HCT116 (cell line): ENCODE results near the gene TMEM42. TPM values are rescaled to one million over a fixed set of nuclear protein-coding genes. Genes with fewer than 3 reads are reported as not detected.

Experiments used
- ATAC-seq: fragments of 200-7000 bp; cut with Tn5 transposase; 2 replicates; pipeline ENCODE4 v1.9.1; 2020; ENCODE audit warnings: mild to moderate bottlenecking, moderate library complexity
- BruUV-seq: library from RNA; stranded (reverse); fragments of 400-500 nt; replicated peaks from 2 replicates; lab custom pipeline; 2021; lab: Mats Ljungman, UMichigan
- CTCF ChIA-PET: fragments of 300-600 bp; sonication (Branson Sonifier 250); formaldehyde crosslinking; loops from one replicate; lab custom pipeline; 2021; ENCODE audit warnings: antibody characterized with exemption; lab: Charles Lee
- POLR2A ChIA-PET: fragments of 300-600, 350-600 bp; sonication (Branson Sonifier 250); formaldehyde crosslinking; loops from one replicate; lab custom pipeline; 2021; ENCODE audit warnings: antibody characterized with exemption; lab: Charles Lee
- RAD21 ChIA-PET, 2 experiments: fragments of 300-600 bp; sonication (Branson Sonifier 250); formaldehyde crosslinking; loops; one replicate each; lab custom pipeline; 2023; ENCODE audit warnings: low total read pairs in 2 of 2; ENCODE audit not compliant: uncharacterized antibody in 2 of 2, unreplicated experiment in 2 of 2, low non-redundant PET in 1 of 2; lab: Charles Lee
- DNase-seq: peaks from one replicate; pipeline ENCODE4 v3.0.0-alpha.2; 2010; ENCODE audit warnings: low read depth, low spot score
- H2AFZ ChIP-seq: fragments of 200-600 bp; shearing (Covaris generic), sonication (generic); 2 replicates; pipeline ENCODE4 v1.6.1; 2017; ENCODE audit warnings: low read depth, mixed run types, mixed read lengths, antibody characterized with exemption, low read length; ENCODE audit not compliant: poor library complexity, severe bottlenecking
- H3K27ac ChIP-seq: 2 replicates; pipeline ENCODE4 v1.5.1; 2012; ENCODE audit warnings: low read depth, low read length
- H3K27me3 ChIP-seq: fragments of 200-600 bp; sonication (generic); 2 replicates; pipeline ENCODE4 v1.6.1; 2016; ENCODE audit warnings: mixed run types, low read length, mixed read lengths; ENCODE audit not compliant: insufficient read depth
- H3K36me3 ChIP-seq, 2 experiments: fragments of 200-500 bp in 1 of 2; fragments of 200-600 bp in 1 of 2; sonication (Bioruptor generic) in 1 of 2; sonication (generic) in 1 of 2; 2 replicates each; pipeline versions ENCODE4 v1.5.1 to v1.6.1; 2014 to 2016; ENCODE audit warnings: low read length in 2 of 2, inconsistent platforms in 1 of 2, mixed read lengths in 1 of 2, mixed run types in 1 of 2; ENCODE audit not compliant: insufficient read depth in 2 of 2, control insufficient read depth in 1 of 2
- H3K4me1 ChIP-seq, 2 experiments: fragments of 200-600 bp in 1 of 2; sonication (generic) in 1 of 2; 2 replicates each; pipeline versions ENCODE4 v1.5.1 to v1.6.1; 2012 to 2017; ENCODE audit warnings: low read length in 2 of 2, inconsistent platforms in 1 of 2, mild to moderate bottlenecking in 1 of 2, mixed read lengths in 1 of 2, mixed run types in 1 of 2, moderate library complexity in 1 of 2; ENCODE audit not compliant: insufficient read depth in 2 of 2, control insufficient read depth in 1 of 2
- H3K4me2 ChIP-seq: fragments of 200-600 bp; sonication (generic); 2 replicates; pipeline ENCODE4 v1.6.1; 2017; ENCODE audit warnings: mixed run types, low read length, mixed read lengths
- H3K4me3 ChIP-seq, 2 experiments: fragments of 200-600 bp in 1 of 2; sonication (generic) in 1 of 2; replicated peaks in 1 of 2; 2 replicates each; pipeline ENCODE4 v1.5.1; 2011 to 2016; ENCODE audit warnings: low read length in 2 of 2, control low read depth in 1 of 2, low read depth in 1 of 2, mild to moderate bottlenecking in 1 of 2, mixed read lengths in 1 of 2, mixed run types in 1 of 2
- H3K79me2 ChIP-seq: fragments of 200-600 bp; sonication (generic); 2 replicates; pipeline ENCODE4 v1.6.1; 2017; ENCODE audit warnings: mild to moderate bottlenecking, mixed run types, low read length, moderate library complexity, mixed read lengths; ENCODE audit not compliant: insufficient read depth
- H3K9ac ChIP-seq: fragments of 200-600 bp; sonication (generic); 2 replicates; pipeline ENCODE4 v1.6.1; 2016; ENCODE audit warnings: low read length, mixed read lengths
- H3K9me2 ChIP-seq: fragments of 200-600 bp; sonication (generic), shearing (Covaris generic); 2 replicates; pipeline ENCODE4 v1.6.1; 2017; ENCODE audit warnings: mixed run types, mild to moderate bottlenecking, moderate library complexity; ENCODE audit not compliant: insufficient read depth
- H3K9me3 ChIP-seq, 2 experiments: fragments of 200-500 bp in 1 of 2; fragments of 200-600 bp in 1 of 2; sonication (Bioruptor generic) in 1 of 2; sonication (generic) in 1 of 2; 2 replicates each; pipeline ENCODE4 v1.6.1; 2014 to 2017; ENCODE audit warnings: low read length in 2 of 2, mixed read lengths in 2 of 2, inconsistent platforms in 1 of 2, low read depth in 1 of 2, mild to moderate bottlenecking in 1 of 2, mixed run types in 1 of 2, moderate library complexity in 1 of 2; ENCODE audit not compliant: control insufficient read depth in 1 of 2, insufficient read depth in 1 of 2
- H4K20me1 ChIP-seq: fragments of 200-600 bp; sonication (generic), shearing (Covaris generic); 2 replicates; pipeline ENCODE4 v1.6.1; 2017; ENCODE audit warnings: mixed run types, mild to moderate bottlenecking, moderate library complexity; ENCODE audit not compliant: insufficient read depth
- EZH2phosphoT487 ChIP-seq: fragments of 200-600 bp; IDR thresholded peaks from 2 replicates; pipeline ENCODE4 v1.6.1; 2018; ENCODE audit warnings: antibody characterized with exemption, borderline replicate concordance
- JUND ChIP-seq: IDR thresholded peaks from 2 replicates; pipeline ENCODE4 v1.6.1; 2012
- POLR2AphosphoS5 ChIP-seq: IDR thresholded peaks from 2 replicates; pipeline ENCODE4 v1.6.1; 2011; ENCODE audit warnings: mild to moderate bottlenecking, low read depth, low read length, moderate library complexity
- RAD21 ChIP-seq: IDR thresholded peaks from 2 replicates; pipeline ENCODE4 v1.6.1; 2012; ENCODE audit warnings: low read depth, mild to moderate bottlenecking
- TCF7L2 ChIP-seq: IDR thresholded peaks from 2 replicates; pipeline ENCODE4 v1.7.0; 2011; ENCODE audit warnings: borderline replicate concordance, inconsistent platforms; ENCODE audit not compliant: insufficient read depth, insufficient read length; ENCODE audit errors: extremely low read depth
- ZBTB33 ChIP-seq: IDR thresholded peaks from 2 replicates; pipeline ENCODE4 v1.6.1; 2011; ENCODE audit warnings: mild to moderate bottlenecking, low read length, moderate library complexity; ENCODE audit not compliant: insufficient replicate concordance; ENCODE audit errors: extremely low read depth
- ZNF274 ChIP-seq: fragments of 200-500 bp; sonication (Bioruptor generic); IDR thresholded peaks from 2 replicates; pipeline ENCODE4 v1.6.1; 2014; ENCODE audit warnings: mild to moderate bottlenecking, low read depth, low read length, inconsistent platforms
- intact Hi-C: fragments of 100-400 bp; cut with micrococcal nuclease; formaldehyde crosslinking; loops from 2 replicates; pipeline ENCODE4 v1.10.0; 2022
- microRNA counts: library from miRNA; unstranded; fragments of <30 nt; microRNA quantifications from one replicate; lab custom pipeline; 2015
- total RNA-seq: library from RNA; stranded (reverse); gene quantifications from one replicate; pipeline ENCODE4 v1.2.1, GENCODE V29; 2021; ENCODE audit not compliant: unreplicated experiment
- TF ChIP-seq, protein P1 (sequence below): IDR thresholded peaks from 2 replicates; pipeline ENCODE4 v1.6.1; 2012
- TF ChIP-seq, protein P2 (sequence below), 3 experiments: fragments of 200-600 bp in 1 of 3; sonication (generic) in 1 of 3; IDR thresholded peaks in 2 of 3; conservative IDR thresholded peaks in 1 of 3; 2 replicates each; pipeline ENCODE4 v1.5.1; 2012 to 2017; ENCODE audit warnings: low read depth in 2 of 3, low read length in 2 of 3, antibody characterized with exemption in 1 of 3, borderline replicate concordance in 1 of 3, control low read depth in 1 of 3, mild to moderate bottlenecking in 1 of 3, mixed read lengths in 1 of 3, mixed run types in 1 of 3, moderate library complexity in 1 of 3; ENCODE audit not compliant: insufficient read depth in 1 of 3
- TF ChIP-seq, protein P3 (sequence below): IDR thresholded peaks from 2 replicates; pipeline ENCODE4 v1.6.1; 2012

The TMEM42 gene
- total RNA-seq, 1 experiment from 2014 or later, result 13.9 TPM

GRCh38 chr3:44914936-44915335 is 53.2 kb downstream of the TMEM42 start:
- no TSS peak for BruUV-seq
- POLR2A ChIA-PET, result no interaction called here

More at GRCh38 chr3:44914936-44915335, 53.2 kb downstream of the TMEM42 start:
- Histone ChIP-seq H3K27ac (no peak overlapping the region), H3K9me3 (no peaks in the 10 kb centered on the region), H2AFZ (no peak overlapping the region), H3K79me2 (no peaks in the 10 kb centered on the region), H4K20me1 (no peaks in the 10 kb centered on the region), H3K4me1 (no peaks in the 10 kb centered on the region), H3K4me3 (no peak overlapping the region), H3K27me3 (no peaks in the 10 kb centered on the region), H3K4me2 (no peak overlapping the region), H3K9me2 (no peaks in the 10 kb centered on the region), H3K36me3 (no peaks in the 10 kb centered on the region), H3K9ac (no peak overlapping the region)
- DNase-seq, result no peak
- RAD21 ChIA-PET, result no interaction called here
- TF ChIP-seq POLR2AphosphoS5, result no peak
- TF ChIP-seq, protein P1, sequence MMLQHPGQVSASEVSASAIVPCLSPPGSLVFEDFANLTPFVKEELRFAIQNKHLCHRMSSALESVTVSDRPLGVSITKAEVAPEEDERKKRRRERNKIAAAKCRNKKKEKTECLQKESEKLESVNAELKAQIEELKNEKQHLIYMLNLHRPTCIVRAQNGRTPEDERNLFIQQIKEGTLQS, result no peak
- TF ChIP-seq ZNF274, result no peak
- TF ChIP-seq, protein P2, sequence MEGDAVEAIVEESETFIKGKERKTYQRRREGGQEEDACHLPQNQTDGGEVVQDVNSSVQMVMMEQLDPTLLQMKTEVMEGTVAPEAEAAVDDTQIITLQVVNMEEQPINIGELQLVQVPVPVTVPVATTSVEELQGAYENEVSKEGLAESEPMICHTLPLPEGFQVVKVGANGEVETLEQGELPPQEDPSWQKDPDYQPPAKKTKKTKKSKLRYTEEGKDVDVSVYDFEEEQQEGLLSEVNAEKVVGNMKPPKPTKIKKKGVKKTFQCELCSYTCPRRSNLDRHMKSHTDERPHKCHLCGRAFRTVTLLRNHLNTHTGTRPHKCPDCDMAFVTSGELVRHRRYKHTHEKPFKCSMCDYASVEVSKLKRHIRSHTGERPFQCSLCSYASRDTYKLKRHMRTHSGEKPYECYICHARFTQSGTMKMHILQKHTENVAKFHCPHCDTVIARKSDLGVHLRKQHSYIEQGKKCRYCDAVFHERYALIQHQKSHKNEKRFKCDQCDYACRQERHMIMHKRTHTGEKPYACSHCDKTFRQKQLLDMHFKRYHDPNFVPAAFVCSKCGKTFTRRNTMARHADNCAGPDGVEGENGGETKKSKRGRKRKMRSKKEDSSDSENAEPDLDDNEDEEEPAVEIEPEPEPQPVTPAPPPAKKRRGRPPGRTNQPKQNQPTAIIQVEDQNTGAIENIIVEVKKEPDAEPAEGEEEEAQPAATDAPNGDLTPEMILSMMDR (IDR thresholded peaks at IDR 0.05 in 2 of 3, conservative IDR thresholded peaks at IDR 0.05 in 1 of 3; ENCODE audit: borderline replicate concordance in 1 of 3, insufficient read depth in 1 of 3, low read depth in 2 of 3, low read length in 2 of 3), result peak; percentile 55 to 60 (median 58); a peak in 5 of 6 replicates
- TF ChIP-seq ZBTB33, result no peak
- TF ChIP-seq EZH2phosphoT487, result no peak
- TF ChIP-seq TCF7L2, result no peak
- TF ChIP-seq JUND, result no peak
- TF ChIP-seq, protein P3, sequence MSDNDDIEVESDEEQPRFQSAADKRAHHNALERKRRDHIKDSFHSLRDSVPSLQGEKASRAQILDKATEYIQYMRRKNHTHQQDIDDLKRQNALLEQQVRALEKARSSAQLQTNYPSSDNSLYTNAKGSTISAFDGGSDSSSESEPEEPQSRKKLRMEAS, result no peak
- peak; percentile 75 for TF ChIP-seq RAD21
- intact Hi-C loops, result loop anchor here (1.0 to 10.0 kb wide), 3 partner anchors 270 to 592 kb away; partner anchors contain the start of gene ZNF35
- peak; percentile 87 for ATAC-seq
- CTCF ChIA-PET, result interaction anchor here (0.6 to 2.2 kb wide), 11 partner anchors 9 to 1953 kb away, joined by 3 to 11 read pairs (median 3); partner anchors contain the start of genes KIAA1143, KIF15 and TCAIM

MicroRNA genes within 50 kb of the gene (microRNA counts, 767-probe panel; counts per million panel counts)
- microRNA hsa-miR-564 (lab: Ali Mortazavi, UCI), result not detected

Other genes with a start within 250 kb of the TMEM42 start
- 16.5 TPM for gene ZNF197, start 236.9 kb upstream of the TMEM42 start, total RNA-seq
- gene ZNF35, start 213.2 kb upstream of the TMEM42 start, total RNA-seq, result 7.9 TPM
- 1.5 TPM for gene ZNF502, start 149.3 kb upstream of the TMEM42 start, total RNA-seq
- 0.12 TPM for gene ZNF501, start 132.3 kb upstream of the TMEM42 start, total RNA-seq
- 32.2 TPM for gene KIAA1143, start 100.3 kb upstream of the TMEM42 start, total RNA-seq
- 20.9 TPM for gene KIF15, start 100.1 kb upstream of the TMEM42 start, total RNA-seq
- gene TGM4, start 12.7 kb downstream of the TMEM42 start, total RNA-seq, result not detected
- gene ZDHHC3, start 114.3 kb downstream of the TMEM42 start, total RNA-seq, result 61.1 TPM
- 72.6 TPM for gene EXOSC7, start 114.3 kb downstream of the TMEM42 start, total RNA-seq
- 0.57 TPM for gene CLEC3B, start 164.4 kb downstream of the TMEM42 start, total RNA-seq